Suprapubic skin (tissue), 3 donors: ENCODE results near the gene SHROOM3.

Experiments
- POLR2AphosphoS5 ChIP-seq, 3 donors: sonication (generic); formaldehyde crosslinking; IDR thresholded peaks; one replicate each; pipeline ENCODE4 v1.6.1; 2017; ENCODE audit warnings: antibody characterized with exemption in 3 of 3
- TF ChIP-seq, protein P1 (sequence below), 2 donors: fragments of 200-600 bp in 1 of 2; fragments of 450-650 bp in 1 of 2; sonication (generic) in 1 of 2; IDR thresholded peaks; one replicate each; pipeline ENCODE4 v1.5.1; 2016 to 2019; ENCODE audit warnings: antibody characterized with exemption in 2 of 2, mild to moderate bottlenecking in 1 of 2, moderate library complexity in 1 of 2

DNA sequence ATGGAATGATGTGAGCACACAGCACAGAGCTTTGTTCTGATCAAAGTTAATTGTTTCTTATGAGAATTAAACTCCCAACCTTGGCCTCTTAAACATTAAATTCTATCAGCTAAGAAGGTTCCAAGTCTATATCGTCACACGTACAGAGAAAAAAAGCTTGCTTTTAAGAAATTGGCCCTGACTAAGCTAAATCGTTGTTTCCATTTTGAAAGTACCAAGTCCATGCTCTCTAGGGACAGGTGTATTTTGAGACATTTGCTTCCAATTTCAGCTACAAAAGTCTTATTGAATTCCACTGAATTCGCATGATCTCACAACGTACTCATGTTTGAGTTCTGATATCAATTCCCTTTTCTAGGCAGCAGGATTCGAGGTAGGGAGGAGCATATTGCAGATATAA is 157.4 kb downstream of the SHROOM3 start:
- TF ChIP-seq, protein P1, sequence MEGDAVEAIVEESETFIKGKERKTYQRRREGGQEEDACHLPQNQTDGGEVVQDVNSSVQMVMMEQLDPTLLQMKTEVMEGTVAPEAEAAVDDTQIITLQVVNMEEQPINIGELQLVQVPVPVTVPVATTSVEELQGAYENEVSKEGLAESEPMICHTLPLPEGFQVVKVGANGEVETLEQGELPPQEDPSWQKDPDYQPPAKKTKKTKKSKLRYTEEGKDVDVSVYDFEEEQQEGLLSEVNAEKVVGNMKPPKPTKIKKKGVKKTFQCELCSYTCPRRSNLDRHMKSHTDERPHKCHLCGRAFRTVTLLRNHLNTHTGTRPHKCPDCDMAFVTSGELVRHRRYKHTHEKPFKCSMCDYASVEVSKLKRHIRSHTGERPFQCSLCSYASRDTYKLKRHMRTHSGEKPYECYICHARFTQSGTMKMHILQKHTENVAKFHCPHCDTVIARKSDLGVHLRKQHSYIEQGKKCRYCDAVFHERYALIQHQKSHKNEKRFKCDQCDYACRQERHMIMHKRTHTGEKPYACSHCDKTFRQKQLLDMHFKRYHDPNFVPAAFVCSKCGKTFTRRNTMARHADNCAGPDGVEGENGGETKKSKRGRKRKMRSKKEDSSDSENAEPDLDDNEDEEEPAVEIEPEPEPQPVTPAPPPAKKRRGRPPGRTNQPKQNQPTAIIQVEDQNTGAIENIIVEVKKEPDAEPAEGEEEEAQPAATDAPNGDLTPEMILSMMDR (IDR thresholded peaks at IDR 0.05), result no peak
- TF ChIP-seq POLR2AphosphoS5 (IDR thresholded peaks at IDR 0.05), result no peak
